ENCODE measurements around the gene KIR2DL4.
"Not testable (repeated sequence)": the region's sequence is repeated elsewhere in the genome, so short reads cannot be mapped to it uniquely, and the experiment has no call there.

The KIR2DL4 gene

DNA sequence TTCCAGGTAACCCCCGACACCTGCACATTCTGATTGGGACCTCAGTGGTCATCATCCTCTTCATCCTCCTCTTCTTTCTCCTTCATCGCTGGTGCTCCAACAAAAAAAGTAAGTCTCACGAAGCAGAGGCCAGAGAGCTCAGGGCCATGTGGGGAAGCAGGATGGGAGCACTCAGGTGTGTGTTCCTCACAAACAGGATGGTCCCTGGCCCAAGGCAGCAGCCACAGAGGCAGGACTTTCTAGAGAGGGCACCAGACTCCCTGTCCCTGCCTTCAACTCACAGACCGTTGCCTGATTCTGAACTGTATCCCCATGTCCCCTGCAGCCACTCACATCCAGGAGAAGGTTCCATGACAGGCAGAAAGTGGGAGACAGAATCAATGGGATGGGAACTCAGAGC, 20.5 kb upstream of the KIR2DL4 start:
- H2AFZ ChIP-seq (ENCODE audit: low read length), result not testable (repeated sequence)

GRCh38 chr19:54786091-54786723, 17.2 kb upstream of the KIR2DL4 start:
- H3K4me3 ChIP-seq (ENCODE audit: low read depth, low read length, poor library complexity, severe bottlenecking); H3K4me2 ChIP-seq (ENCODE audit: low read length): not testable (repeated sequence)

More for the DNA sequence above, 20.5 kb upstream of the KIR2DL4 start:
- not testable (repeated sequence) for H4K20me1 ChIP-seq (ENCODE audit: insufficient read depth, low read length); H3K9ac ChIP-seq (ENCODE audit: low read length); H3K9me2 ChIP-seq (ENCODE audit: low read depth, low read length); H3K27ac ChIP-seq (ENCODE audit: low read depth, low read length, poor library complexity, severe bottlenecking); H3K4me3 ChIP-seq (ENCODE audit: low read depth, low read length, poor library complexity, severe bottlenecking); H3K4me2 ChIP-seq (ENCODE audit: low read length); H3K27me3 ChIP-seq (ENCODE audit: insufficient read depth, low read length); H3F3A ChIP-seq (ENCODE audit: insufficient read depth, low read length); H3K4me1 ChIP-seq (ENCODE audit: insufficient read depth, low read length, severe bottlenecking); H3K79me2 ChIP-seq (ENCODE audit: insufficient read depth, low read length); H3K36me3 ChIP-seq (ENCODE audit: insufficient read depth, low read length); H3K9me3 ChIP-seq (ENCODE audit: low read length)

GRCh38 chr19:54788154-54788553, 15.3 kb upstream of the KIR2DL4 start:
- not testable (repeated sequence) for H3K36me3 ChIP-seq (ENCODE audit: insufficient read depth, low read length); H3K27ac ChIP-seq (ENCODE audit: low read depth, low read length, poor library complexity, severe bottlenecking); H3F3A ChIP-seq (ENCODE audit: insufficient read depth, low read length); H3K4me1 ChIP-seq (ENCODE audit: insufficient read depth, low read length, severe bottlenecking); H3K4me2 ChIP-seq (ENCODE audit: low read length); H2AFZ ChIP-seq (ENCODE audit: low read length); H3K9me2 ChIP-seq (ENCODE audit: low read depth, low read length); H3K9me3 ChIP-seq (ENCODE audit: low read length); H3K9ac ChIP-seq (ENCODE audit: low read length); H3K4me3 ChIP-seq (ENCODE audit: low read depth, low read length, poor library complexity, severe bottlenecking); H4K20me1 ChIP-seq (ENCODE audit: insufficient read depth, low read length); H3K27me3 ChIP-seq (ENCODE audit: insufficient read depth, low read length); H3K79me2 ChIP-seq (ENCODE audit: insufficient read depth, low read length)

More at GRCh38 chr19:54786091-54786723, 17.2 kb upstream of the KIR2DL4 start:
- not testable (repeated sequence) for H3K4me1 ChIP-seq (ENCODE audit: insufficient read depth, low read length, severe bottlenecking); H3F3A ChIP-seq (ENCODE audit: insufficient read depth, low read length); H3K9me3 ChIP-seq (ENCODE audit: low read length); H2AFZ ChIP-seq (ENCODE audit: low read length); H3K27me3 ChIP-seq (ENCODE audit: insufficient read depth, low read length); H3K9ac ChIP-seq (ENCODE audit: low read length); H4K20me1 ChIP-seq (ENCODE audit: insufficient read depth, low read length); H3K27ac ChIP-seq (ENCODE audit: low read depth, low read length, poor library complexity, severe bottlenecking); H3K79me2 ChIP-seq (ENCODE audit: insufficient read depth, low read length); H3K9me2 ChIP-seq (ENCODE audit: low read depth, low read length); H3K36me3 ChIP-seq (ENCODE audit: insufficient read depth, low read length)

DNA sequence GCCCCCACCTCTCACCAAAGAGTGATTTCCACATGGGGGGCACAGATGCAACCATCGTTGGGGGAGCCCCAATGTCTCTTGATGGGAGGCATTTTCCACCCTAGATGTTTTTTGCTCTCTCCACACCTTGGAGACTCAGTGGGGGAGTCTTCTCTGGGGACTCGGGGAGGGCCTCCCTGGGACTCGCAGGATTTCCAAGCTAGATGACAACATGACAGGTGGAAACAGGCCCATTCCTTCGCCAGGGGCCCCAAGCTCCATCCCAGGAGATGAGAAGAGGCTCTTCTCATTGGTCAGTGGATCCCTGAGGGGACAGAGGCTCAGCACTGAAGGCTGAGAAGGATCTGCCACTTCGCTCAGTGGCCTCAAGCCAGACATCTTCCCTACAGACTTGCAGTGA, 12.7 kb upstream of the KIR2DL4 start:
- H3F3A ChIP-seq (ENCODE audit: insufficient read depth, low read length), result no peaks in the 10 kb centered on the region
- no peaks in the 10 kb centered on the region for H3K79me2 ChIP-seq (ENCODE audit: insufficient read depth, low read length)
- H3K9me3 ChIP-seq (ENCODE audit: low read length), result no peaks in the 10 kb centered on the region
- H3K36me3 ChIP-seq (ENCODE audit: insufficient read depth, low read length), result no peaks in the 10 kb centered on the region
- no peak overlapping the region for H3K4me2 ChIP-seq (ENCODE audit: low read length)
- H3K4me1 ChIP-seq (ENCODE audit: insufficient read depth, low read length, severe bottlenecking), result no peaks in the 10 kb centered on the region
- H4K20me1 ChIP-seq (ENCODE audit: insufficient read depth, low read length), result no peaks in the 10 kb centered on the region
- TF ChIP-seq EZH2 (IDR thresholded peaks at IDR 0.05; ENCODE audit: borderline replicate concordance, low read length), result no peak
- TF ChIP-seq, protein P1, sequence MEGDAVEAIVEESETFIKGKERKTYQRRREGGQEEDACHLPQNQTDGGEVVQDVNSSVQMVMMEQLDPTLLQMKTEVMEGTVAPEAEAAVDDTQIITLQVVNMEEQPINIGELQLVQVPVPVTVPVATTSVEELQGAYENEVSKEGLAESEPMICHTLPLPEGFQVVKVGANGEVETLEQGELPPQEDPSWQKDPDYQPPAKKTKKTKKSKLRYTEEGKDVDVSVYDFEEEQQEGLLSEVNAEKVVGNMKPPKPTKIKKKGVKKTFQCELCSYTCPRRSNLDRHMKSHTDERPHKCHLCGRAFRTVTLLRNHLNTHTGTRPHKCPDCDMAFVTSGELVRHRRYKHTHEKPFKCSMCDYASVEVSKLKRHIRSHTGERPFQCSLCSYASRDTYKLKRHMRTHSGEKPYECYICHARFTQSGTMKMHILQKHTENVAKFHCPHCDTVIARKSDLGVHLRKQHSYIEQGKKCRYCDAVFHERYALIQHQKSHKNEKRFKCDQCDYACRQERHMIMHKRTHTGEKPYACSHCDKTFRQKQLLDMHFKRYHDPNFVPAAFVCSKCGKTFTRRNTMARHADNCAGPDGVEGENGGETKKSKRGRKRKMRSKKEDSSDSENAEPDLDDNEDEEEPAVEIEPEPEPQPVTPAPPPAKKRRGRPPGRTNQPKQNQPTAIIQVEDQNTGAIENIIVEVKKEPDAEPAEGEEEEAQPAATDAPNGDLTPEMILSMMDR (IDR thresholded peaks at IDR 0.05; ENCODE audit: low read length), result no peak
- no peak overlapping the region for H3K27ac ChIP-seq (ENCODE audit: low read depth, low read length, poor library complexity, severe bottlenecking)
- no peaks in the 10 kb centered on the region for H3K27me3 ChIP-seq (ENCODE audit: insufficient read depth, low read length)
- no peaks in the 10 kb centered on the region for H3K9me2 ChIP-seq (ENCODE audit: low read depth, low read length)
- H3K4me3 ChIP-seq (ENCODE audit: low read depth, low read length, poor library complexity, severe bottlenecking), result no peak overlapping the region
- no peak overlapping the region for H3K9ac ChIP-seq (ENCODE audit: low read length)
- no peak overlapping the region for H2AFZ ChIP-seq (ENCODE audit: low read length)

DNA sequence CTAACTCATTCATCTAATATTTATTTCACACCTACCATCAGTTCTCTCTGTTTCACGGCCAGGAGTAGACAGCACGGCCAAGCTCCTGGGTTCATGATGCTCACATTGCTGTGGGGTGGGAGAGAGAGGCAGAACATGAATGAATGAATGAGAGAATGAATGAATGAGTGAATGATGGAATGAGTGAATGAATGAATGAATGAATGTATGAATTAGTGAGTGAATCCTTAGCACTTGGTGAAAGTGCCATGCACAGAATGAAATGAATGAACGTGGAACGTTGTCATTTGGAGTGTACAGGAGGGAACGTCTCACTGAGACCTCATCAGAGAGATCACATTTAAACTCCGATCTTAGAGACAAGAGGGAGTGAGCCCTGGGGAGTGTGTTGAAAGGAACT, 11.9 kb upstream of the KIR2DL4 start:
- H3K9me3 ChIP-seq (ENCODE audit: low read length), result no peaks in the 10 kb centered on the region
- no peak overlapping the region for H2AFZ ChIP-seq (ENCODE audit: low read length)
- H3K4me1 ChIP-seq (ENCODE audit: insufficient read depth, low read length, severe bottlenecking), result no peaks in the 10 kb centered on the region
- H3F3A ChIP-seq (ENCODE audit: insufficient read depth, low read length), result no peaks in the 10 kb centered on the region
- no peaks in the 10 kb centered on the region for H3K9me2 ChIP-seq (ENCODE audit: low read depth, low read length)
- H3K27ac ChIP-seq (ENCODE audit: low read depth, low read length, poor library complexity, severe bottlenecking), result no peak overlapping the region
- H3K4me2 ChIP-seq (ENCODE audit: low read length), result no peak overlapping the region
- no peaks in the 10 kb centered on the region for H3K27me3 ChIP-seq (ENCODE audit: insufficient read depth, low read length)
- H3K4me3 ChIP-seq (ENCODE audit: low read depth, low read length, poor library complexity, severe bottlenecking), result no peak overlapping the region
- H3K9ac ChIP-seq (ENCODE audit: low read length), result no peak overlapping the region
- no peak for TF ChIP-seq EZH2 (IDR thresholded peaks at IDR 0.05; ENCODE audit: borderline replicate concordance, low read length)
- TF ChIP-seq, protein P1 (IDR thresholded peaks at IDR 0.05; ENCODE audit: low read length), result no peak
- H4K20me1 ChIP-seq (ENCODE audit: insufficient read depth, low read length), result no peaks in the 10 kb centered on the region
- H3K79me2 ChIP-seq (ENCODE audit: insufficient read depth, low read length), result no peaks in the 10 kb centered on the region
- H3K36me3 ChIP-seq (ENCODE audit: insufficient read depth, low read length), result no peaks in the 10 kb centered on the region
